NT2/D1 (cell line): Measurements from ENCODE around the gene SFTPA2.
"Not testable (repeated sequence)": the region's sequence is repeated elsewhere in the genome, so short reads cannot be mapped to it uniquely, and the experiment has no call there.

Source experiments
- DNase-seq: peaks from one replicate; pipeline ENCODE4 v3.0.0-alpha.2; 2011; ENCODE audit warnings: low read depth, low spot score
- H3K27me3 ChIP-seq: 2 replicates; pipeline ENCODE4 v1.6.0; 2011; ENCODE audit warnings: mild to moderate bottlenecking; ENCODE audit not compliant: insufficient read length, insufficient read depth
- H3K36me3 ChIP-seq: 2 replicates; pipeline ENCODE4 v1.6.1; 2011; ENCODE audit warnings: mild to moderate bottlenecking, low read length, mixed read lengths; ENCODE audit not compliant: insufficient read depth, insufficient read length
- H3K4me1 ChIP-seq: 2 replicates; pipeline ENCODE4 v1.5.1; 2011; ENCODE audit not compliant: insufficient read depth, insufficient read length
- H3K4me3 ChIP-seq: 2 replicates; pipeline ENCODE4 v1.5.1; 2011; ENCODE audit warnings: low read depth; ENCODE audit not compliant: insufficient read length
- H3K9ac ChIP-seq: 2 replicates; pipeline ENCODE4 v1.6.0; 2011; ENCODE audit warnings: low read depth; ENCODE audit not compliant: insufficient read length
- H3K9me3 ChIP-seq: 2 replicates; pipeline ENCODE4 v1.5.1; 2011; ENCODE audit warnings: mild to moderate bottlenecking, low read length; ENCODE audit not compliant: insufficient read depth
- SUZ12 ChIP-seq: IDR thresholded peaks from 2 replicates; pipeline ENCODE4 v1.6.1; 2011; ENCODE audit not compliant: insufficient read length, insufficient read depth; ENCODE audit errors: extremely low read depth
- YY1 ChIP-seq: IDR thresholded peaks from 2 replicates; pipeline ENCODE4 v1.6.1; 2011; ENCODE audit not compliant: insufficient read length, insufficient read depth
- ZNF274 ChIP-seq: IDR thresholded peaks from 2 replicates; pipeline ENCODE4 v1.6.1; 2011; ENCODE audit warnings: mild to moderate bottlenecking, low read depth, low read length

SFTPA2 gene

DNA sequence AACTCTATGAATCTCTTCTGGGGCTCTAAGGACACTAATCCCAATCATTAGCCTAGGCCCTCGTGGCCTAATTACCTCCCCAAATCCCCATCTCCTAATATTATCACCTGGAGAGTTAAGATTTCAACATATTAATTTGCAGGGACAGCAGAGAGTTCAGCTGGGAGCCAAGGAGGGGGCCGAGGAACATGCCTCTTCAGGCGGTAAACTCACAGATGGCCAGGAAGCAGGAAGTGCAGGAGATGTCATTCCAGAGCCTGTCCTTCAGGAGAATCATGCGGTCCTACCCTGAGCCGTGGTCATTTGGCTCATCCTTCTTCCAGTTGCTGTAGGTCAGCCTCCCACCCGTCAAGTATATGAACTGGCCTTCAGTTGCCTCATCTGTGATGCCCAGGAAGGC, 21.9 kb upstream of the SFTPA2 start:
- peaks cover 8% of the 10 kb centered on the region; the same call in 1 of the 2 replicates for H3K9me3 ChIP-seq
- no peak for TF ChIP-seq YY1
- no peak for TF ChIP-seq SUZ12
- no peak for TF ChIP-seq ZNF274

GRCh38 chr10:79581044-79581443, 20.8 kb upstream of the SFTPA2 start:
- no peak overlapping the region for H3K9ac ChIP-seq
- TF ChIP-seq YY1 = no peak
- no peak for TF ChIP-seq SUZ12
- TF ChIP-seq ZNF274 = no peak
- no peak for DNase-seq
- no peak overlapping the region for H3K4me3 ChIP-seq
- no peaks in the 10 kb centered on the region for H3K4me1 ChIP-seq
- peaks cover 8% of the 10 kb centered on the region; the same call in 1 of the 2 replicates for H3K9me3 ChIP-seq
- H3K27me3 ChIP-seq = peaks cover 14% of the 10 kb centered on the region
- no peaks in the 10 kb centered on the region for H3K36me3 ChIP-seq

More for the DNA sequence above, 21.9 kb upstream of the SFTPA2 start:
- DNase-seq = no peak
- Histone ChIP-seq H3K36me3 (no peaks in the 10 kb centered on the region), H3K4me3 (no peak overlapping the region), H3K9ac (no peak overlapping the region), H3K4me1 (no peaks in the 10 kb centered on the region), H3K27me3 (peaks cover 14% of the 10 kb centered on the region)

DNA sequence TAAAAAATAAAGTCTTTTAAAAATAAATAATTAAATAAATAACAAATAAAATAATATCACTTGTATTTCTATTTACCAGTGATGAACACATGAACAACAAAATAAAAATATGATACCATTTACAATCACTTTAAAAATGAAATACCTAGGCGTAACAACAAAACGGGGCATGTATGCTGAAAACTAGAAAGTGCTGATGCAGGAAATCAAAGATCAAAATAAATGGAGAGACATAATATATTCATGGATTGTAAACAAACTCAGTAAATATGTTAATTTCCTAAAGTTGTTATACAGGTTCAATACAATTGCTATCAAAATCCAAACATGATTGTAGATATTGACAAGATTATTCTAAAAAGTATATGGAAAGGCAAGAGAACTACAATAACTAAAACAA, 19.2 kb upstream of the SFTPA2 start:
- TF ChIP-seq YY1 = no peak
- TF ChIP-seq SUZ12 = no peak
- no peak for TF ChIP-seq ZNF274
- Histone ChIP-seq H3K9ac (no peak overlapping the region), H3K4me1 (no peaks in the 10 kb centered on the region), H3K27me3 (peaks cover 10% of the 10 kb centered on the region), H3K4me3 (no peak overlapping the region), H3K36me3 (no peaks in the 10 kb centered on the region), H3K9me3 (peaks cover 8% of the 10 kb centered on the region; the same call in 1 of the 2 replicates)
- DNase-seq = no peak

GRCh38 chr10:79570624-79571023, 10.4 kb upstream of the SFTPA2 start:
- not testable (repeated sequence) for DNase-seq, H3K9ac ChIP-seq, H3K36me3 ChIP-seq, H3K4me1 ChIP-seq, H3K27me3 ChIP-seq, H3K4me3 ChIP-seq
- peaks cover 19% of the 10 kb centered on the region for H3K9me3 ChIP-seq

- TF ChIP-seq YY1 (no peak), SUZ12 (no peak), ZNF274 (no peak)
These were observed 3.2 kb upstream of the SFTPA2 start for GRCh38 chr10:79563426-79563825.

GRCh38 chr10:79562135-79562756, 2.0 kb upstream of the SFTPA2 start:
- DNase-seq = peak; percentile 30
- H3K4me3 ChIP-seq = no peak overlapping the region
- TF ChIP-seq YY1 = no peak
- no peak for TF ChIP-seq SUZ12
- no peak for TF ChIP-seq ZNF274
- no peaks in the 10 kb centered on the region for H3K36me3 ChIP-seq
- peaks cover 18% of the 10 kb centered on the region for H3K27me3 ChIP-seq
- H3K4me1 ChIP-seq = no peaks in the 10 kb centered on the region
- H3K9ac ChIP-seq = peak overlapping the region; percentile 45
- H3K9me3 ChIP-seq = no peaks in the 10 kb centered on the region

More at GRCh38 chr10:79563426-79563825, 3.2 kb upstream of the SFTPA2 start:
- Histone ChIP-seq H3K9ac (no peak overlapping the region), H3K4me1 (no peaks in the 10 kb centered on the region), H3K27me3 (peaks cover 12% of the 10 kb centered on the region), H3K36me3 (no peaks in the 10 kb centered on the region), H3K4me3 (no peak overlapping the region), H3K9me3 (no peaks in the 10 kb centered on the region)
- DNase-seq = no peak

GRCh38 chr10:79561257-79561656, 1.1 kb upstream of the SFTPA2 start:
- no peak overlapping the region for H3K9ac ChIP-seq
- peaks cover 18% of the 10 kb centered on the region for H3K27me3 ChIP-seq
- TF ChIP-seq SUZ12 (no peak), ZNF274 (no peak), YY1 (no peak)
- H3K4me1 ChIP-seq = no peaks in the 10 kb centered on the region
- H3K9me3 ChIP-seq = no peaks in the 10 kb centered on the region
- H3K36me3 ChIP-seq = no peaks in the 10 kb centered on the region
- DNase-seq = no peak
- no peak overlapping the region for H3K4me3 ChIP-seq
